H9 (cell line): ENCODE data around the gene MGARP. TPM values are rescaled to one million over a fixed set of nuclear protein-coding genes. Genes with fewer than 3 reads are reported as not detected.

ENCODE experiments used
- DNase-seq: peaks from one replicate; pipeline ENCODE4 v3.0.0-alpha.2; 2017
- H2AFZ ChIP-seq: one replicate; pipeline ENCODE4 v1.6.1; 2013; ENCODE audit warnings: mild to moderate bottlenecking, low read length, control low read depth, moderate library complexity
- H2AK5ac ChIP-seq: 2 replicates; pipeline ENCODE4 v1.6.1; 2013; ENCODE audit warnings: low read length, control low read depth, mixed read lengths; ENCODE audit not compliant: insufficient read length
- H2BK120ac ChIP-seq: one replicate; pipeline ENCODE4 v1.6.1; 2013; ENCODE audit warnings: low read depth, mild to moderate bottlenecking, low read length, control low read depth, inconsistent platforms; ENCODE audit not compliant: poor library complexity, severe bottlenecking
- H2BK12ac ChIP-seq: 2 replicates; pipeline ENCODE4 v1.6.1; 2013; ENCODE audit warnings: low read length, control low read depth, mixed read lengths, low read depth; ENCODE audit not compliant: insufficient read length
- H2BK15ac ChIP-seq: 2 replicates; pipeline ENCODE4 v1.6.1; 2013; ENCODE audit warnings: low read depth, low read length, control low read depth
- H2BK20ac ChIP-seq: one replicate; pipeline ENCODE4 v1.6.1; 2013; ENCODE audit warnings: low read depth, mild to moderate bottlenecking, low read length, control low read depth, inconsistent platforms; ENCODE audit not compliant: poor library complexity, severe bottlenecking
- H2BK5ac ChIP-seq: 2 replicates; pipeline ENCODE4 v1.6.1; 2013; ENCODE audit warnings: low read length, control low read depth, mixed read lengths; ENCODE audit not compliant: insufficient read length
- H3K14ac ChIP-seq: 2 replicates; pipeline ENCODE4 v1.6.1; 2013; ENCODE audit warnings: low read length, control low read depth; ENCODE audit not compliant: insufficient read depth
- H3K18ac ChIP-seq: 2 replicates; pipeline ENCODE4 v1.6.1; 2013; ENCODE audit warnings: low read depth, mild to moderate bottlenecking, mixed read lengths, low read length, control low read depth; ENCODE audit not compliant: insufficient read length
- H3K23ac ChIP-seq: 2 replicates; pipeline ENCODE4 v1.6.1; 2013; ENCODE audit warnings: low read length, control low read depth, mixed read lengths, low read depth; ENCODE audit not compliant: insufficient read length
- H3K23me2 ChIP-seq: 2 replicates; pipeline ENCODE4 v1.6.1; 2013; ENCODE audit warnings: low read depth, mild to moderate bottlenecking, mixed read lengths, low read length, control low read depth; ENCODE audit not compliant: insufficient read length, poor library complexity, severe bottlenecking
- H3K27ac ChIP-seq: 2 replicates; pipeline ENCODE4 v1.5.1; 2013; ENCODE audit warnings: low read length, control low read depth, mixed read lengths, low read depth; ENCODE audit not compliant: insufficient read length
- H3K27me3 ChIP-seq: 2 replicates; pipeline ENCODE4 v1.6.1; 2013; ENCODE audit warnings: low read length, control low read depth, inconsistent platforms; ENCODE audit not compliant: insufficient read depth
- H3K4ac ChIP-seq: 2 replicates; pipeline ENCODE4 v1.6.1; 2013; ENCODE audit warnings: low read depth, mild to moderate bottlenecking, control low read depth, inconsistent platforms, low read length, moderate library complexity
- H3K4me1 ChIP-seq: 2 replicates; pipeline ENCODE4 v1.6.1; 2013; ENCODE audit warnings: low read length, control low read depth, inconsistent platforms; ENCODE audit not compliant: insufficient read depth
- H3K4me2 ChIP-seq: 2 replicates; pipeline ENCODE4 v1.6.1; 2013; ENCODE audit warnings: low read length, control low read depth, mixed read lengths; ENCODE audit not compliant: insufficient read length, insufficient read depth
- H3K56ac ChIP-seq: 2 replicates; pipeline ENCODE4 v1.6.1; 2013; ENCODE audit warnings: low read depth, mild to moderate bottlenecking, mixed read lengths, low read length, control low read depth; ENCODE audit not compliant: insufficient read length
- H3K79me1 ChIP-seq: 2 replicates; pipeline ENCODE4 v1.6.1; 2013; ENCODE audit warnings: low read depth, mild to moderate bottlenecking, moderate library complexity, low read length, control low read depth, inconsistent platforms; ENCODE audit not compliant: insufficient read depth, poor library complexity, severe bottlenecking
- H3K79me2 ChIP-seq: 2 replicates; pipeline ENCODE4 v1.6.1; 2013; ENCODE audit warnings: low read length, control low read depth, inconsistent platforms; ENCODE audit not compliant: insufficient read depth
- H3K9ac ChIP-seq: 2 replicates; pipeline ENCODE4 v1.6.1; 2013; ENCODE audit warnings: low read length, control low read depth, mixed read lengths; ENCODE audit not compliant: insufficient read length; ENCODE audit errors: extremely low read depth
- H3K9me3 ChIP-seq: one replicate; pipeline ENCODE4 v1.6.1; 2013; ENCODE audit warnings: low read depth, low read length, inconsistent platforms; ENCODE audit not compliant: control insufficient read depth
- H3T11ph ChIP-seq: one replicate; pipeline ENCODE4 v1.6.1; 2013; ENCODE audit warnings: mild to moderate bottlenecking, low read length, control low read depth, inconsistent platforms
- H4K20me1 ChIP-seq: one replicate; pipeline ENCODE4 v1.6.1; 2013; ENCODE audit not compliant: control insufficient read depth, insufficient read length, insufficient read depth
- H4K5ac ChIP-seq: 2 replicates; pipeline ENCODE4 v1.6.1; 2013; ENCODE audit warnings: low read depth, mild to moderate bottlenecking, mixed read lengths, low read length, control low read depth; ENCODE audit not compliant: insufficient read length
- H4K8ac ChIP-seq: replicated peaks from 2 replicates; pipeline ENCODE4 v1.6.1; 2013; ENCODE audit warnings: low read length, control low read depth, mixed read lengths, low read depth; ENCODE audit not compliant: insufficient read length
- H4K91ac ChIP-seq: 2 replicates; pipeline ENCODE4 v1.6.1; 2013; ENCODE audit warnings: low read depth, mild to moderate bottlenecking, moderate library complexity, mixed read lengths, low read length, control low read depth; ENCODE audit not compliant: insufficient read length
- H3K27ac Mint-ChIP-seq, 3 experiments: 2 replicates in 2 of 3; 3 replicates in 1 of 3; pipeline ENCODE4 v1.8.0; 2020 to 2021; ENCODE audit warnings: mixed read lengths in 3 of 3, mild to moderate bottlenecking in 1 of 3, moderate library complexity in 1 of 3
- H3K27me3 Mint-ChIP-seq: 2 replicates; pipeline ENCODE4 v1.8.0; 2021; ENCODE audit warnings: low read depth, mild to moderate bottlenecking, moderate library complexity, mixed read lengths
- H3K36me3 Mint-ChIP-seq, 3 experiments: 2 replicates in 2 of 3; 3 replicates in 1 of 3; pipeline ENCODE4 v1.8.0; 2020 to 2021; ENCODE audit warnings: low read depth in 3 of 3, mixed read lengths in 3 of 3; ENCODE audit not compliant: insufficient read depth in 1 of 3
- H3K4me1 Mint-ChIP-seq, 2 experiments: 2 replicates each; pipeline ENCODE4 v1.8.0; 2020; ENCODE audit warnings: mixed read lengths in 2 of 2
- H3K4me3 Mint-ChIP-seq, 2 experiments: 2 replicates in 1 of 2; 3 replicates in 1 of 2; pipeline ENCODE4 v1.8.0; 2020 to 2021; ENCODE audit warnings: mild to moderate bottlenecking in 2 of 2, mixed read lengths in 2 of 2, moderate library complexity in 1 of 2
- H3K9me3 Mint-ChIP-seq, 2 experiments: 2 replicates in 1 of 2; 3 replicates in 1 of 2; pipeline ENCODE4 v1.8.0; 2020; ENCODE audit warnings: mild to moderate bottlenecking in 2 of 2, mixed read lengths in 2 of 2, moderate library complexity in 1 of 2
- WGBS: extraction: QIAGEN DNeasy Blood & Tissue Kit; methylation state at CpG from one replicate; pipeline ENCODE4 v1.1.7; 2013; ENCODE audit warnings: missing lambda C conversion rate, low lambda C conversion rate, mixed read lengths; ENCODE audit not compliant: insufficient read length; ENCODE audit errors: extremely low coverage; 5-methylcytosine and 5-hydroxymethylcytosine counted together
- total RNA-seq: library from RNA; stranded (reverse); gene quantifications from 2 replicates; pipeline ENCODE4 v1.2.1, GENCODE V29; 2021
- TF ChIP-seq, protein P1 (sequence below): fragments of 200-600 bp; sonication (generic); conservative IDR thresholded peaks from 3 replicates; pipeline ENCODE4 v1.8.0; 2021; ENCODE audit warnings: antibody characterized with exemption, mild to moderate bottlenecking

MGARP gene
- total RNA-seq, 1 experiment from 2014 or later: 4.0 TPM

GRCh38 chr4:139299536-139299935 lies 19.5 kb upstream of the MGARP start:
- peaks cover 5 to 8% of the 10 kb centered on the region in 2 experiments for H3K9me3 Mint-ChIP-seq
- no peaks in the 10 kb centered on the region for H3K9me3 ChIP-seq
- no peak overlapping the region for H3K56ac ChIP-seq
- no peak overlapping the region for H3K23ac ChIP-seq
- H3K27me3 Mint-ChIP-seq: no peaks in the 10 kb centered on the region
- H4K91ac ChIP-seq: no peak overlapping the region
- H4K8ac ChIP-seq: no peak overlapping the region
- H2BK20ac ChIP-seq: no peak overlapping the region
- no peak overlapping the region for H2AK5ac ChIP-seq
- no peak overlapping the region for H2BK12ac ChIP-seq
- no peak overlapping the region for H3K27ac Mint-ChIP-seq
- H3K79me1 ChIP-seq: no peaks in the 10 kb centered on the region
- H3K4me1 ChIP-seq: peaks cover 4% of the 10 kb centered on the region; the same call in 1 of the 2 replicates
- peaks cover 29 to 32% of the 10 kb centered on the region in 2 experiments for H3K4me1 Mint-ChIP-seq
- H4K5ac ChIP-seq: no peak overlapping the region
- H3K27me3 ChIP-seq: no peaks in the 10 kb centered on the region
- no CpG with 5 or more reads among the region's 1 CpG for WGBS
- H3K79me2 ChIP-seq: peaks cover 24% of the 10 kb centered on the region
- no peak for DNase-seq
- no peak overlapping the region for H3T11ph ChIP-seq
- TF ChIP-seq, protein P1, sequence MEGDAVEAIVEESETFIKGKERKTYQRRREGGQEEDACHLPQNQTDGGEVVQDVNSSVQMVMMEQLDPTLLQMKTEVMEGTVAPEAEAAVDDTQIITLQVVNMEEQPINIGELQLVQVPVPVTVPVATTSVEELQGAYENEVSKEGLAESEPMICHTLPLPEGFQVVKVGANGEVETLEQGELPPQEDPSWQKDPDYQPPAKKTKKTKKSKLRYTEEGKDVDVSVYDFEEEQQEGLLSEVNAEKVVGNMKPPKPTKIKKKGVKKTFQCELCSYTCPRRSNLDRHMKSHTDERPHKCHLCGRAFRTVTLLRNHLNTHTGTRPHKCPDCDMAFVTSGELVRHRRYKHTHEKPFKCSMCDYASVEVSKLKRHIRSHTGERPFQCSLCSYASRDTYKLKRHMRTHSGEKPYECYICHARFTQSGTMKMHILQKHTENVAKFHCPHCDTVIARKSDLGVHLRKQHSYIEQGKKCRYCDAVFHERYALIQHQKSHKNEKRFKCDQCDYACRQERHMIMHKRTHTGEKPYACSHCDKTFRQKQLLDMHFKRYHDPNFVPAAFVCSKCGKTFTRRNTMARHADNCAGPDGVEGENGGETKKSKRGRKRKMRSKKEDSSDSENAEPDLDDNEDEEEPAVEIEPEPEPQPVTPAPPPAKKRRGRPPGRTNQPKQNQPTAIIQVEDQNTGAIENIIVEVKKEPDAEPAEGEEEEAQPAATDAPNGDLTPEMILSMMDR: no peak
- H3K27ac ChIP-seq: no peak overlapping the region
- H3K4me3 Mint-ChIP-seq: peak overlapping the region; percentile 97 to 100
- H3K18ac ChIP-seq: no peak overlapping the region
- H4K20me1 ChIP-seq: no peaks in the 10 kb centered on the region
- H2BK120ac ChIP-seq: no peak overlapping the region
- peak overlapping the region; percentile 81 for H3K4me2 ChIP-seq
- H3K4ac ChIP-seq: no peak overlapping the region
- peaks cover 9% of the 10 kb centered on the region for H3K23me2 ChIP-seq
- H2AFZ ChIP-seq: no peak overlapping the region
- H3K14ac ChIP-seq: no peak overlapping the region
- no peak overlapping the region for H2BK5ac ChIP-seq
- H3K9ac ChIP-seq: no peak overlapping the region
- peaks cover 18 to 21% (median 20%) of the 10 kb centered on the region in 3 experiments for H3K36me3 Mint-ChIP-seq
- H2BK15ac ChIP-seq: no peak overlapping the region
